ENCODE data around the gene SPRY4.

DNA sequence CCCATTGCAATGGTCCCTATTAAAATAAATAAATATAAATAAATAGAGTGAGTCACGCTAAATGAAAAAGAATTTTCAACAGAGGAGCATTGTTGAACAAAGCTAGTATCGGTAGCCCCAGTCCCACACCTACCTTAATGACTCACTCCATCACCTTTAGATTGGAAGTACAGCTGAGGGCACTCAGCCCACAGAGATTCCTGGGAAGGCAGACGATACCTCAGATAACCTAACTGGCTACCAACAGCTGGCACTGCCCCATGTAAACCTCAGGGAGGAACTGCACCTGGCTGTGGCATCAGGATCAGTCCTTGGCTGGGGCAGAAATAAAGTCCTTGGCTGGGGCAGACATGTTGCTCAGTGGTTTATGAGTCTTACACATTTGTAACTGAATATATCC lies 49.3 kb downstream of the SPRY4 start:
- TF ChIP-seq CTCF (IDR thresholded peaks at IDR 0.05) = no peak
- TF ChIP-seq EP300 (IDR thresholded peaks at IDR 0.05) = no peak
- TF ChIP-seq POLR2AphosphoS5 (IDR thresholded peaks at IDR 0.05) = no peak

Measured in upper lobe of left lung (tissue), 4 donors.